ENCODE results near the gene NAV3.

Gene NAV3

GRCh38 chr12:78034025-78034424 is 203.3 kb downstream of the NAV3 start:
- in situ Hi-C loops (cut with HindIII; ENCODE audit: low sequenced_read_pairs), result no loop called here

GRCh38 chr12:78035901-78036606 is 205.4 kb downstream of the NAV3 start:
- in situ Hi-C loops (cut with HindIII; ENCODE audit: low sequenced_read_pairs), result no loop called here

GRCh38 chr12:78036874-78037273 is 206.2 kb downstream of the NAV3 start:
- in situ Hi-C loops (cut with HindIII; ENCODE audit: low sequenced_read_pairs), result no loop called here

- in situ Hi-C loops (cut with HindIII; ENCODE audit: low sequenced_read_pairs), result no loop called here
Measured at GRCh38 chr12:78037707-78038106, 207.0 kb downstream of the NAV3 start.

GRCh38 chr12:78038541-78038940 is 207.8 kb downstream of the NAV3 start:
- in situ Hi-C loops (cut with HindIII; ENCODE audit: low sequenced_read_pairs), result no loop called here

- in situ Hi-C loops (cut with HindIII; ENCODE audit: low sequenced_read_pairs), result no loop called here
Measured at GRCh38 chr12:78038986-78039385, 208.3 kb downstream of the NAV3 start.

GRCh38 chr12:78040111-78040510 is 209.4 kb downstream of the NAV3 start:
- in situ Hi-C loops (cut with HindIII; ENCODE audit: low sequenced_read_pairs), result no loop called here

GRCh38 chr12:78050790-78051189 is 220.1 kb downstream of the NAV3 start:
- in situ Hi-C loops (cut with HindIII; ENCODE audit: low sequenced_read_pairs), result no loop called here

- in situ Hi-C loops (cut with HindIII; ENCODE audit: low sequenced_read_pairs), result no loop called here
Measured at GRCh38 chr12:78055545-78055944, 224.9 kb downstream of the NAV3 start.

GRCh38 chr12:78057075-78057474 is 226.4 kb downstream of the NAV3 start:
- in situ Hi-C loops (cut with HindIII; ENCODE audit: low sequenced_read_pairs), result no loop called here

GRCh38 chr12:78060186-78060585 is 229.5 kb downstream of the NAV3 start:
- in situ Hi-C loops (cut with HindIII; ENCODE audit: low sequenced_read_pairs), result no loop called here

- in situ Hi-C loops (cut with HindIII; ENCODE audit: low sequenced_read_pairs), result no loop called here
Measured at GRCh38 chr12:78062786-78063185, 232.1 kb downstream of the NAV3 start.

- in situ Hi-C loops (cut with HindIII; ENCODE audit: low sequenced_read_pairs), result no loop called here
Measured at GRCh38 chr12:78081590-78082314, 251.1 kb downstream of the NAV3 start.

- in situ Hi-C loops (cut with HindIII; ENCODE audit: low sequenced_read_pairs), result no loop called here
Measured at GRCh38 chr12:78085542-78086182, 255.0 kb downstream of the NAV3 start.

GRCh38 chr12:78086553-78087362 is 256.1 kb downstream of the NAV3 start:
- in situ Hi-C loops (cut with HindIII; ENCODE audit: low sequenced_read_pairs), result no loop called here

- in situ Hi-C loops (cut with HindIII; ENCODE audit: low sequenced_read_pairs), result no loop called here
Measured at GRCh38 chr12:78087363-78087675, 256.6 kb downstream of the NAV3 start.

GRCh38 chr12:78088391-78088832 is 257.7 kb downstream of the NAV3 start:
- in situ Hi-C loops (cut with HindIII; ENCODE audit: low sequenced_read_pairs), result no loop called here

- in situ Hi-C loops (cut with HindIII; ENCODE audit: low sequenced_read_pairs), result no loop called here
Measured at GRCh38 chr12:78090266-78090665, 259.6 kb downstream of the NAV3 start.

GRCh38 chr12:78095623-78096022 is 264.9 kb downstream of the NAV3 start:
- in situ Hi-C loops (cut with HindIII; ENCODE audit: low sequenced_read_pairs), result no loop called here

GRCh38 chr12:78096909-78097597 is 266.4 kb downstream of the NAV3 start:
- in situ Hi-C loops (cut with HindIII; ENCODE audit: low sequenced_read_pairs), result no loop called here

- in situ Hi-C loops (cut with HindIII; ENCODE audit: low sequenced_read_pairs), result no loop called here
Measured at GRCh38 chr12:78099806-78100205, 269.1 kb downstream of the NAV3 start.
